Lower lobe of right lung (tissue), 2 donors: Measurements from ENCODE around the gene NECTIN3. TPM values are rescaled to one million over a fixed set of nuclear protein-coding genes. Genes with fewer than 3 reads are reported as not detected.

Experiments used
- ATAC-seq, 2 donors: fragments of 200-7000 bp; cut with Tn5 transposase; one replicate each; pipeline ENCODE4 v1.9.1; 2020 to 2022; ENCODE audit warnings: mild to moderate bottlenecking in 2 of 2, moderate library complexity in 2 of 2
- DNase-seq: peaks from one replicate; pipeline ENCODE4 v3.0.0-alpha.2; 2020
- H3K27ac ChIP-seq: fragments of 200-600 bp; one replicate; pipeline ENCODE4 v1.8.0; 2022
- H3K27me3 ChIP-seq: fragments of 200-600 bp; one replicate; pipeline ENCODE4 v1.8.0; 2022; ENCODE audit warnings: low read depth
- H3K36me3 ChIP-seq: fragments of 200-600 bp; one replicate; pipeline ENCODE4 v1.8.0; 2022; ENCODE audit warnings: mild to moderate bottlenecking
- H3K4me1 ChIP-seq: fragments of 200-600 bp; one replicate; pipeline ENCODE4 v1.8.0; 2022
- H3K4me3 ChIP-seq: fragments of 200-600 bp; one replicate; pipeline ENCODE4 v1.8.0; 2022; ENCODE audit warnings: mild to moderate bottlenecking
- H3K9me3 ChIP-seq: fragments of 200-600 bp; one replicate; pipeline ENCODE4 v1.8.0; 2022
- CTCF ChIP-seq: fragments of 200-600 bp; IDR thresholded peaks from one replicate; pipeline ENCODE4 v1.8.0; 2022; ENCODE audit warnings: antibody characterized with exemption, mild to moderate bottlenecking
- intact Hi-C: fragments of 100-400 bp; cut with DNase I; formaldehyde crosslinking; loops from one replicate; pipeline ENCODE4 v1.11.0; 2022
- total RNA-seq: library from RNA; stranded (reverse); fragmentation: NEBNext Ultra II Directional; extraction: Animal tissue kit (Norgen Biotek cat#: 25700); gene quantifications from one replicate; pipeline ENCODE4 v1.2.1, GENCODE V29; 2021
- donor health status: DM: no; HTN: yes; CAD: no; lungs with severe emphysema.

The NECTIN3 gene
- total RNA-seq, 1 donor from 2014 or later = 25.1 TPM

DNA sequence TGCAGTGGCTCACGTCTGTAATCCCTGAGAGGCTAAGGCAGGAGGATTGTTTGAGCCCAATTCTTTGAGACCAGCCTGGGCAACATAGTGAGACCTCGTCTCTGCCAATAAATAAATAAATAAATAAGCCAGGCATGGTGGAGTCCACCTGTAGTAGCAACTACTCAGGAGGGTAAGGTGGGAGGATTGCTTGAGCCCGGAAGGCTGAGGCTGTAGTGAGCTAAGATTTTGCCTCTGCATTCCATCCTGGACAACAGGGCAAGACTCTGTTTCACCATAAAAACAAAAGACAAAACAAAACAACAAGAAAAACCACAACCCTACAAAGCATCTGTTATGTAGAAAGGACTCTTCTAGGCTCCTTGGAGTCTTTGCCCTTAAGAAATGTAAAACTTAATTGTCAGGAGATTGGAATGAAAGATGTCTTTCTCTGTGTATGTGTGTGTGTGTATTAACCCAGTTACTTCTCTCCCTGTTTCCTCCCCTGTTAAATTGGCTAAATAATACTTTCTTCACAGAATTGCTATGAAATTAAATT, 9.5 kb downstream of the NECTIN3 start:
- Histone ChIP-seq H3K4me1 (peaks cover 13% of the 10 kb centered on the region), H3K27ac (no peak overlapping the region), H3K4me3 (no peak overlapping the region), H3K36me3 (no peaks in the 10 kb centered on the region), H3K27me3 (no peaks in the 10 kb centered on the region), H3K9me3 (no peaks in the 10 kb centered on the region)
- DNase-seq (no peak), ATAC-seq (no peak)
- intact Hi-C loops = no loop called here
- no peak for TF ChIP-seq CTCF

GRCh38 chr3:111084911-111085310, 13.3 kb downstream of the NECTIN3 start:
- peaks cover 8% of the 10 kb centered on the region for H3K4me1 ChIP-seq
- no peaks in the 10 kb centered on the region for H3K9me3 ChIP-seq
- no peak for TF ChIP-seq CTCF
- intact Hi-C loops = no loop called here
- H3K27me3 ChIP-seq = no peaks in the 10 kb centered on the region
- no peak for ATAC-seq
- H3K36me3 ChIP-seq = no peaks in the 10 kb centered on the region
- no peak for DNase-seq
- no peak overlapping the region for H3K4me3 ChIP-seq
- no peak overlapping the region for H3K27ac ChIP-seq

- no peak for TF ChIP-seq CTCF
- intact Hi-C loops = no loop called here
- no peak for DNase-seq
- Histone ChIP-seq H3K4me3 (no peak overlapping the region), H3K4me1 (no peaks in the 10 kb centered on the region), H3K27ac (no peak overlapping the region), H3K36me3 (no peaks in the 10 kb centered on the region), H3K9me3 (no peaks in the 10 kb centered on the region), H3K27me3 (no peaks in the 10 kb centered on the region)
- no peak for ATAC-seq
These were observed 16.4 kb downstream of the NECTIN3 start for GRCh38 chr3:111087924-111088469.

- H3K36me3 ChIP-seq = no peaks in the 10 kb centered on the region
- H3K27me3 ChIP-seq = no peaks in the 10 kb centered on the region
- intact Hi-C loops = no loop called here
- H3K4me1 ChIP-seq = no peaks in the 10 kb centered on the region
- no peak for DNase-seq
- H3K4me3 ChIP-seq = no peak overlapping the region
- no peak for ATAC-seq
- H3K27ac ChIP-seq = no peak overlapping the region
- no peak for TF ChIP-seq CTCF
- H3K9me3 ChIP-seq = no peaks in the 10 kb centered on the region
These were observed 25.0 kb downstream of the NECTIN3 start for GRCh38 chr3:111096487-111097209.

DNA sequence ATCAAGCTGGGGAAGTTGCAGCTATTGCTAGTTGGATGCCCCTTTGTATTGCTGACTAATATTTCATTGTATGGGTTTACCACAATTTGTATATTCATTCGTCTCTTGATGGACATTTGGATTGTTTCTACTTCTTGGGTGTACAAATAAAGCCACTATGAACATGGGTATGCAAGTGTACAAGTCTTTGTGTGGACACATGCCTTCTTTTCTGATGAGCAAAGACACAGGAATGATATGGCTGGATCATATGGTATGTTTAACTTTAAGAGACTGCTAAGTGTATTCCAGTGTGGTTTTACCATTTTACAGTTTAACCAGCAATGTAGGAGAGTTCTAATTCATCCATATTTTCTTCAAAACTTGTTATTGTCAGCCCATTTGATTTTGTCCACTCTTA, 32.2 kb downstream of the NECTIN3 start:
- DNase-seq = no peak
- H3K9me3 ChIP-seq = peaks cover 5% of the 10 kb centered on the region
- no peaks in the 10 kb centered on the region for H3K27me3 ChIP-seq
- no peak overlapping the region for H3K27ac ChIP-seq
- peaks cover 7% of the 10 kb centered on the region for H3K4me1 ChIP-seq
- TF ChIP-seq CTCF = no peak
- H3K36me3 ChIP-seq = no peaks in the 10 kb centered on the region
- no peak for ATAC-seq
- intact Hi-C loops = no loop called here
- H3K4me3 ChIP-seq = no peak overlapping the region
